RWPE1 (cell line): Measurements from ENCODE around the gene TRMT61A.

Source experiments
- CTCF ChIA-PET: fragments of 350-600 bp; sonication (Branson Sonifier 250); formaldehyde crosslinking; extraction: SDS; loops from one replicate; lab custom pipeline; 2021; lab: Yijun Ruan, JAX
- POLR2A ChIA-PET: fragments of 400-600 bp; formaldehyde crosslinking; extraction: SDS; loops from one replicate; lab custom pipeline; 2020; ENCODE audit warnings: antibody characterized with exemption; ENCODE audit not compliant: low non-redundant PET; lab: Yijun Ruan, JAX
- DNase-seq: peaks from one replicate; pipeline ENCODE4 v3.0.0; 2012; ENCODE audit warnings: low spot score
- H3K27ac ChIP-seq: fragments of 450-650 bp; 2 replicates; pipeline ENCODE4 v1.5.1; 2017
- CTCF ChIP-seq: fragments of 450-650 bp; conservative IDR thresholded peaks from 2 replicates; pipeline ENCODE4 v1.5.1; 2017; ENCODE audit warnings: low read depth, mild to moderate bottlenecking

TRMT61A gene

GRCh38 chr14:103500148-103500990 is 28.6 kb upstream of the TRMT61A start:
- CTCF ChIA-PET, result interaction anchor here (0.5 to 2.9 kb wide), 10 partner anchors 10 to 447 kb away, joined by 3 to 16 read pairs (median 6); no protein-coding TSS in a partner anchor

GRCh38 chr14:103501041-103501870 is 27.7 kb upstream of the TRMT61A start:
- H3K27ac ChIP-seq, result peak overlapping the region; percentile 72
- no peak for TF ChIP-seq CTCF
- no peak for DNase-seq
- ChIA-PET CTCF (interaction anchor here (0.7 to 2.9 kb wide), 3 partner anchors 9 to 72 kb away, joined by 5 to 12 read pairs (median 5); no protein-coding TSS in a partner anchor), POLR2A (no interaction called here)

More at GRCh38 chr14:103500148-103500990, 28.6 kb upstream of the TRMT61A start:
- peak; percentile 55 for DNase-seq
- H3K27ac ChIP-seq, result peak overlapping the region; percentile 72
- POLR2A ChIA-PET, result no interaction called here
- TF ChIP-seq CTCF, result peak; percentile 95

- no peak for DNase-seq
- CTCF ChIA-PET, result interaction anchor here (0.7 to 2.9 kb wide), 2 partner anchors 8 to 73 kb away, joined by 5 to 12 read pairs; no protein-coding TSS in a partner anchor
- POLR2A ChIA-PET, result no interaction called here
- H3K27ac ChIP-seq, result peak overlapping the region; percentile 39
- no peak for TF ChIP-seq CTCF
These were observed 26.9 kb upstream of the TRMT61A start for GRCh38 chr14:103501921-103502669.

GRCh38 chr14:103502877-103503276 is 26.1 kb upstream of the TRMT61A start:
- no peak for DNase-seq

GRCh38 chr14:103503296-103503695 is 25.7 kb upstream of the TRMT61A start:
- DNase-seq, result no peak
- ChIA-PET POLR2A (no interaction called here), CTCF (no interaction called here)
- no peak for TF ChIP-seq CTCF
- H3K27ac ChIP-seq, result no peak overlapping the region

More at GRCh38 chr14:103502877-103503276, 26.1 kb upstream of the TRMT61A start:
- ChIA-PET CTCF (no interaction called here), POLR2A (no interaction called here)
- H3K27ac ChIP-seq, result no peak overlapping the region
- no peak for TF ChIP-seq CTCF
